Activated naive CD4-positive, alpha-beta T cell treated with anti-CD3 and anti-CD28 coated beads, Interleukin-2, amount 10 ng/mL, durations not matched to agents 7 days and 5 days (primary cell): ENCODE measurements around the gene CCDC180.
A peak's percentile ranks its signal among the peaks of the same experiment; 100 is the strongest.

Experiments used
- CTCF ChIA-PET: fragments of 350-600 bp; sonication (Branson Sonifier 250); formaldehyde crosslinking; loops from one replicate; lab custom pipeline; 2021; ENCODE audit warnings: antibody characterized with exemption; lab: Charles Lee
- DNase-seq: peaks from one replicate; pipeline ENCODE4 v3.0.0-alpha.2; 2020
- H3K27ac Mint-ChIP-seq: one replicate; pipeline ENCODE4 v1.8.0; 2021; ENCODE audit warnings: mild to moderate bottlenecking, moderate library complexity, mixed read lengths
- H3K27me3 Mint-ChIP-seq: one replicate; pipeline ENCODE4 v1.8.0; 2021; ENCODE audit warnings: mild to moderate bottlenecking, mixed read lengths
- H3K36me3 Mint-ChIP-seq: one replicate; pipeline ENCODE4 v1.8.0; 2021; ENCODE audit warnings: mixed read lengths
- H3K4me1 Mint-ChIP-seq: one replicate; pipeline ENCODE4 v1.8.0; 2021; ENCODE audit warnings: mixed read lengths
- H3K4me3 Mint-ChIP-seq: one replicate; pipeline ENCODE4 v1.8.0; 2021; ENCODE audit warnings: mild to moderate bottlenecking, moderate library complexity, mixed read lengths
- H3K9me3 Mint-ChIP-seq: one replicate; pipeline ENCODE4 v1.8.0; 2021; ENCODE audit warnings: mixed read lengths

The CCDC180 gene

GRCh38 chr9:97300586-97300985 is 6.9 kb upstream of the CCDC180 start:
- H3K9me3 Mint-ChIP-seq = peaks cover 7% of the 10 kb centered on the region
- no peaks in the 10 kb centered on the region for H3K4me1 Mint-ChIP-seq
- CTCF ChIA-PET = interaction anchor here (0.6 kb wide), 1 partner anchor 821 kb away, joined by 3 read pairs; no protein-coding TSS in a partner anchor
- no peaks in the 10 kb centered on the region for H3K36me3 Mint-ChIP-seq
- no peak for DNase-seq
- H3K27ac Mint-ChIP-seq = no peak overlapping the region
- no peak overlapping the region for H3K4me3 Mint-ChIP-seq
- peaks cover under 1% of the 10 kb centered on the region for H3K27me3 Mint-ChIP-seq

DNA sequence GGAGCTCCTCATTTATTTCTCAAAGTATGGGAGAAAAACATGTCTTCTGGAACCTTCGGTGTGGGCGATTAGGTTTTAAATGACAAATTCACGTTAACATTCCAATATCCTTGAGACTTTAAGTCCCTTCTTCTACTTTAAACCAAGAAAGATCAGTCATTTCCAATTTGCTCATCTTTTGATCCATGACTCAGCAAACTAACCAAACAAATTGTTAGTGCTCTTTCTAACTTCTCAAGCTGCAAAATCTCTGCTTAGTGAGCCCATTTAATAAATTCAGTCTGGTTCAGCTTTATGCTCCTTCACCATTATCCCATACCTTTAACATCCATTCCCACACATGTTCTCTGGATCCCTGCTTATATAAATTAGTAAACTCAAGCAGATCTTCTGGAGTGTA is 5.5 kb upstream of the CCDC180 start:
- H3K9me3 Mint-ChIP-seq = peaks cover 7% of the 10 kb centered on the region

DNA sequence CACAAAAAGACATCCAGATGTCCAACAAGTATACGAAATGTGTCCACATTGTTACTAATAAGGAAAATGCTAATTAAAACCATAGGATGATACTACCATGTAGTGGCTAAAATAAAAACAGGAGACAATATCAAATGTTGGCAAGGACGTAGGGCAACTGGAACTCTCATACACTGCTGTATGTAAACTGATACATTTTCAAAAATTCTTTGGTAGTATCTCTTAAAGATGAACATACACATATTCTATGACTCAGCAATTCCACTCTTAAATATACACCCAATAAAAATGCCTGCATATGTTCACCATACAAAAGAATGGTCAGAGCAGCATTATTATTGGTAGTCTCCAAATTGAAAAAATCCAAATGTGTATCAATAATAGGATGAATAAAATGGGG is 2.9 kb upstream of the CCDC180 start:
- peaks cover 12% of the 10 kb centered on the region for H3K27me3 Mint-ChIP-seq
- CTCF ChIA-PET = no interaction called here
- H3K9me3 Mint-ChIP-seq = peaks cover 3% of the 10 kb centered on the region
- no peak overlapping the region for H3K27ac Mint-ChIP-seq
- H3K4me3 Mint-ChIP-seq = no peak overlapping the region
- no peaks in the 10 kb centered on the region for H3K36me3 Mint-ChIP-seq
- no peaks in the 10 kb centered on the region for H3K4me1 Mint-ChIP-seq
- DNase-seq = no peak

More for the DNA sequence above, 5.5 kb upstream of the CCDC180 start:
- peaks cover 5% of the 10 kb centered on the region for H3K27me3 Mint-ChIP-seq
- DNase-seq = no peak
- H3K4me1 Mint-ChIP-seq = no peaks in the 10 kb centered on the region
- CTCF ChIA-PET = no interaction called here
- H3K4me3 Mint-ChIP-seq = no peak overlapping the region
- no peaks in the 10 kb centered on the region for H3K36me3 Mint-ChIP-seq
- no peak overlapping the region for H3K27ac Mint-ChIP-seq

- H3K27me3 Mint-ChIP-seq = peaks cover 12% of the 10 kb centered on the region
- H3K27ac Mint-ChIP-seq = no peak overlapping the region
- H3K36me3 Mint-ChIP-seq = no peaks in the 10 kb centered on the region
- H3K4me1 Mint-ChIP-seq = no peaks in the 10 kb centered on the region
- H3K9me3 Mint-ChIP-seq = peaks cover 3% of the 10 kb centered on the region
- H3K4me3 Mint-ChIP-seq = no peak overlapping the region
- CTCF ChIA-PET = no interaction called here
- no peak for DNase-seq
Observed at GRCh38 chr9:97305501-97306298, 1.8 kb upstream of the CCDC180 start.

GRCh38 chr9:97307091-97307490 is 368 bp upstream of the CCDC180 start:
- Mint-ChIP-seq H3K4me3 (no peak overlapping the region), H3K27me3 (peaks cover 12% of the 10 kb centered on the region), H3K4me1 (no peaks in the 10 kb centered on the region), H3K36me3 (no peaks in the 10 kb centered on the region), H3K27ac (no peak overlapping the region), H3K9me3 (no peaks in the 10 kb centered on the region)
- DNase-seq = no peak
- CTCF ChIA-PET = no interaction called here

DNA sequence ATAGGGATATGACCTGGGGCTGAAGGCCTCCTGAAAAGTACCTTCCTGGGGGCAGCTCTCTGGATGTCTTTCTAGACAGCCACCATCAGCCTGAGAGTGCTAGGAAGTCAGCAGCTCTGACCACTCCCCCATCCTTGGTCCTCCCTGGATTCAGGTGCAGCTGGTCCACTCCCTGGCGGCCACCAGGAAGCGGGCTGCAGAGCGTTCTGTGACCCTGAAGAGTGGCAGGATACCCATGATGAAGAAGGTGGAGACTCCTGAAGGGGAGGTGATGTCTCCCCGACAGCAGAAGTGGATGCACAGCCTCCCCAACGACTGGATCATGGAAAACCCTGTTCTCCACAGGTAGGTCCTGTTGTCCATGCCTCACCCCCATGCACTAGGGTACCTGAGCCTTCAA is 1.8 kb downstream of the CCDC180 start:
- H3K27ac Mint-ChIP-seq = no peak overlapping the region
- H3K9me3 Mint-ChIP-seq = no peaks in the 10 kb centered on the region
- CTCF ChIA-PET = no interaction called here
- no peak for DNase-seq
- H3K27me3 Mint-ChIP-seq = peaks cover 12% of the 10 kb centered on the region
- no peaks in the 10 kb centered on the region for H3K36me3 Mint-ChIP-seq
- no peak overlapping the region for H3K4me3 Mint-ChIP-seq
- H3K4me1 Mint-ChIP-seq = no peaks in the 10 kb centered on the region

DNA sequence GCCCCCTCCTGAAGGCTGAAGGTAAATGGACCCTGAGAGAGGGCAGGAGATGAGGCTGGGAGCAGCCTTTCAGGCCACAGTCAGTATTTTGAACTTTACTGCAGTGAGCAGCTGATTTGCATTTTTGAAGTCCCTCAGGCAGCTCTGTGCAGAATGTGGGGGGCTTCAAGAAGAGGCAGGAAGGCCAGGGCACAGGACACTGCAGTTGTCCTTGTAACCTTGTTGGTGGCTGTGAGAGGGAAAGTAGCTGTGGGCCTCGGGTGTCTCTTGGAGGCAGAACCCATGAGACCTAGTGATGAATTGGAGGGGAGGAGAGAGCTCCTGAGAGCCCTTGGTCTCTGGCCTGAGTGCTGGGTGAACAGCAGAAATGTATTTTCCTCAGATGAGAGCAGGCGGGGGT is 2.6 kb downstream of the CCDC180 start:
- Mint-ChIP-seq H3K27ac (no peak overlapping the region), H3K4me1 (no peaks in the 10 kb centered on the region), H3K9me3 (no peaks in the 10 kb centered on the region), H3K36me3 (no peaks in the 10 kb centered on the region), H3K27me3 (peaks cover 12% of the 10 kb centered on the region), H3K4me3 (no peak overlapping the region)
- no peak for DNase-seq
- CTCF ChIA-PET = no interaction called here

DNA sequence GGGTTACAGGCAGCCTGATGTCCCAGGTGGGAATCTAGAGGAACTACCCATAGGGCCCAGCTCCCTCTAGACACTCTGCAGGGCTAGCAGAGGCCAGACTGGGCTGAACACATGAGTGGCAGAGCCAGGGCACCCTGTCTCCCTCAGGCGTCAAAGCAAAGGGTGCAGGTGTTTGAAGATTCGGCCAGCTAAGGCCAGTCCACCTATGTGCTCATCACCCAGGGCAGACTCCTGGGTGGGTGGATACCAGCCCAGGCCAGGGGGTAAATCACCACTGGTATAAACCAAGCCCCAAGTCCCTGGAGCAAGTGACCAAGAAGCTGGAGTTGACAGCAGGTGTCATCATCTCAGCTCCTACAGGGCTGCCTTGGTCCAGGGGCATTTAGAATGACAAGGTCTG is 3.4 kb downstream of the CCDC180 start:
- peaks cover 8% of the 10 kb centered on the region for H3K27me3 Mint-ChIP-seq
- H3K27ac Mint-ChIP-seq = no peak overlapping the region
- H3K36me3 Mint-ChIP-seq = peaks cover 3% of the 10 kb centered on the region
- H3K9me3 Mint-ChIP-seq = no peaks in the 10 kb centered on the region
- H3K4me1 Mint-ChIP-seq = no peaks in the 10 kb centered on the region
- DNase-seq = no peak
- CTCF ChIA-PET = no interaction called here
- no peak overlapping the region for H3K4me3 Mint-ChIP-seq

DNA sequence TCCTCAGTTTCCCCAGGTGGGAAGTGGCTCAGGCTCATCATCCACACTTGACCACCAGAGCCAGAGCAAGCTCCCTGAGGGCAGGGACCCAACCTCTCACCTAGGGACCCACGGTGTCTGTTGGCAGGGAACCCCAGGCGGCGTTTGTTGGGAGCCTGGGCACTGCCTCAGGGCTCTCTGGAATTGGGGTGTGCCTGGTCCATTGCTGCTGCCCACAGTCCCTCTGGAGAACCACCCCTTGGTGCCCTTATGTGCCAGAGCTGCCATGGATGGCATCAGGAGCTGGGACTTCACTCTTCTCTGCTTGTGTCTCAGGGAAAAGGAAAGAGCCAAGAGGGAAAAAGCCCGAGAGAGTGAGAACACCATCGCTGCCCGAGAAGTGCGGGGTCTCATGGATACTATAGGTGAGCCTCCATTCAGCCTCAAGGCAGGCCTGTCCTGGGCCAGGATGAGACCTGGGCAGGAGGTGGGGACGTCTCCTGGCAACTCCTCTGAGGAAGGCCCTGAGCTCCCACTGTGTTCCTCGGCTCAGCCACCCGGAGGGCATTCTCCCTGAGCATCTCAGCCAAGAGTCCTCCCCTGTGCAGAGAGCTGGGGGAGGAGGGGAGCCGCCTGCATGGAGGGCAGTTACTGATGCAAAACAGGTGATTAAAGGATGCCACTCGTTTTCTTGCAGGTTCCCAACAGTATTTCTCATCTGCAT is 4.5 kb downstream of the CCDC180 start:
- H3K4me1 Mint-ChIP-seq = no peaks in the 10 kb centered on the region
- H3K27ac Mint-ChIP-seq = no peak overlapping the region
- peaks cover 3% of the 10 kb centered on the region for H3K36me3 Mint-ChIP-seq
- CTCF ChIA-PET = no interaction called here
- peaks cover 7% of the 10 kb centered on the region for H3K27me3 Mint-ChIP-seq
- H3K9me3 Mint-ChIP-seq = no peaks in the 10 kb centered on the region
- H3K4me3 Mint-ChIP-seq = no peak overlapping the region
- DNase-seq = no peak

DNA sequence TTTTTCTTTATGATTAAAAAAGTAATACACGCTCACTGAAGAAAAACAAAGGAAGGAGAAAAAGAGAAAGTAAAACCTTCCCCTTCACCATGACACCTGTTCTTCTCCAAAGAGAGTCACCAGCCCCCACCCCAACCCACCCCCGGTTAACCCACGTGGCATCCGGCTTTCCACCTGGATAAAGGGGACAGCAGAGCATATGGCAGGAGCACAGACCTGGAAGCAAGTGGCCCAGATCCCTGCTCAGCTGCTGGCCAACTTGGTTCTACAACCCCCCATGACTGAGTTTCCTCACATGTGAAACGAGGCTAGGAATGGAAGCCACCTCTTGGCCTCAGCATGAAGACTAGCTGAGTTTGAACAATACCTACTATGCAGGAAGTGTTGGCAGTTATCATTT is 5.1 kb downstream of the CCDC180 start:
- no peak for DNase-seq
- Mint-ChIP-seq H3K9me3 (no peaks in the 10 kb centered on the region), H3K4me1 (no peaks in the 10 kb centered on the region), H3K4me3 (no peak overlapping the region), H3K27ac (no peak overlapping the region), H3K27me3 (peaks cover 3% of the 10 kb centered on the region), H3K36me3 (peaks cover 3% of the 10 kb centered on the region)
- CTCF ChIA-PET = no interaction called here

GRCh38 chr9:97313243-97313642 is 5.8 kb downstream of the CCDC180 start:
- no peaks in the 10 kb centered on the region for H3K4me1 Mint-ChIP-seq
- no peaks in the 10 kb centered on the region for H3K9me3 Mint-ChIP-seq
- no peak overlapping the region for H3K27ac Mint-ChIP-seq
- CTCF ChIA-PET = interaction anchor here (1.1 kb wide), 1 partner anchor 10 kb away, joined by 3 read pairs; no protein-coding TSS in a partner anchor
- H3K27me3 Mint-ChIP-seq = no peaks in the 10 kb centered on the region
- no peak overlapping the region for H3K4me3 Mint-ChIP-seq
- no peak for DNase-seq
- H3K36me3 Mint-ChIP-seq = peaks cover 3% of the 10 kb centered on the region

DNA sequence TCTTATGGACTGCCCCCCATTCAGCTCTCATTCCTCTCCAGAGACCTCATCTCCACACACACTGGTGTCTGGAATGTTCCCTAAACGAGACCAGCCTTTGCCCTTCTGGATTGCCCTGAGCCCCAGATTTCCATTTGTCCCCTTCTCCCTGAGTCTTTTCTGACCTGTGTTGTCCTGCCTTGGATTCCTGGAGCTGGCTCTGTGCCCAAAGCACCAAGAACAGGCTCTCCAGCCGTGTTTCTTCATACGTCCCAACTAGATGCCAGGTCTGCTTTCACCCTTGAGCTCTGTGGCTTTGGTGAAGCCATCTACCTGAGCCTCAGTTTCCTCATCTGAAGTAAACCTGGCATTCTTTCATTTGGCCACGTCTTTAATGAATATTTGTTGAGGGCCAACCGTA is 6.3 kb downstream of the CCDC180 start:
- Mint-ChIP-seq H3K27me3 (no peaks in the 10 kb centered on the region), H3K4me1 (peaks cover 3% of the 10 kb centered on the region), H3K9me3 (no peaks in the 10 kb centered on the region), H3K4me3 (no peak overlapping the region), H3K36me3 (peaks cover 3% of the 10 kb centered on the region), H3K27ac (no peak overlapping the region)
- CTCF ChIA-PET = interaction anchor here (1.1 kb wide), 1 partner anchor 9 kb away, joined by 3 read pairs; no protein-coding TSS in a partner anchor
- no peak for DNase-seq

DNA sequence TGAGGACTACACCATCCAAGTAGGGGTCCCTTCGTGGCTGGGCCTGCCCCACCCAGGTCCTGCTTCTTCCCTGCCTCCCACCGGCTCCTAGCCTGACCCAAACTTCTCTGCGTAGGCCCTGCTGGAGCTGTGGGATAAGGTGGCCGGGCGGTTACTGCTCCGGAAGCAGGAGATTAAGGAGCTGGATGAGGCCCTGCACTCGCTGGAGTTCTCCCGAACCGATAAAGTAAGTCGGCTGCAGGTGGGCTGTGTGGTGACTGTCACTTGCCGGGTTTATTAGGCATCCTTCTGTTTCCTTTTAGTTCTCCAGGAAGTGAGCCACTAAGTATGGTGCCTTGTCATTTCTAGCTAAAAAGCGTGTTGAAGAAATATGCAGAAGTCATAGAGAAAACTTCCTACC is 7.0 kb downstream of the CCDC180 start:
- H3K9me3 Mint-ChIP-seq = no peaks in the 10 kb centered on the region
- H3K36me3 Mint-ChIP-seq = peaks cover 4% of the 10 kb centered on the region
- no peak overlapping the region for H3K27ac Mint-ChIP-seq
- CTCF ChIA-PET = interaction anchor here (1.1 kb wide), 1 partner anchor 8 kb away, joined by 3 read pairs; no protein-coding TSS in a partner anchor
- H3K4me1 Mint-ChIP-seq = peaks cover 8% of the 10 kb centered on the region
- H3K27me3 Mint-ChIP-seq = no peaks in the 10 kb centered on the region
- no peak for DNase-seq
- H3K4me3 Mint-ChIP-seq = no peak overlapping the region

GRCh38 chr9:97315550-97315949 is 8.1 kb downstream of the CCDC180 start:
- DNase-seq = no peak
- peak overlapping the region; percentile 42 for H3K27ac Mint-ChIP-seq
- H3K4me1 Mint-ChIP-seq = peaks cover 14% of the 10 kb centered on the region
- no peak overlapping the region for H3K4me3 Mint-ChIP-seq
- H3K9me3 Mint-ChIP-seq = no peaks in the 10 kb centered on the region
- H3K27me3 Mint-ChIP-seq = no peaks in the 10 kb centered on the region
- CTCF ChIA-PET = no interaction called here
- peaks cover 5% of the 10 kb centered on the region for H3K36me3 Mint-ChIP-seq

DNA sequence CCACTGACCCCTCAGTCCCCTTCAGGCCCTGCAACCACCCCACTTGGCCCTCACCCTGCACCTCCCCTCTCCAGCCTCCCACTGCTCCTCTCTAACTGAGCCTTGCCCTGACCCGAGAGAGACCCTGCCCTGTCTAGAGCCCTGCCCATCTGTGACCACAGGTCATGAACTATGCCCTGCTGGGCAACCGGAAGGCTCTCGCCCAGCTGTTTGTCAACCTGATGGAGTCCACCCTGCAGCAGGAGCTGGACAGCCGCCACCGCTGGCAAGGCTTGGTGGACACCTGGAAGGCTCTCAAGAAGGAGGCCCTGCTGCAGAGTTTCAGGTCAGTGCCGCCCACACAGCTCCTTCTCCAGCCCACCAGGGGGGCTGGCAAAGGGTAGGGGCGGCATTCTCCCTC is 9.4 kb downstream of the CCDC180 start:
- CTCF ChIA-PET = no interaction called here
- no peaks in the 10 kb centered on the region for H3K9me3 Mint-ChIP-seq
- H3K36me3 Mint-ChIP-seq = peaks cover 5% of the 10 kb centered on the region
- no peaks in the 10 kb centered on the region for H3K27me3 Mint-ChIP-seq
- no peak for DNase-seq
- no peak overlapping the region for H3K27ac Mint-ChIP-seq
- H3K4me1 Mint-ChIP-seq = peaks cover 14% of the 10 kb centered on the region
- no peak overlapping the region for H3K4me3 Mint-ChIP-seq
